Measurements from ENCODE around the gene GYPC.

Gene GYPC

DNA sequence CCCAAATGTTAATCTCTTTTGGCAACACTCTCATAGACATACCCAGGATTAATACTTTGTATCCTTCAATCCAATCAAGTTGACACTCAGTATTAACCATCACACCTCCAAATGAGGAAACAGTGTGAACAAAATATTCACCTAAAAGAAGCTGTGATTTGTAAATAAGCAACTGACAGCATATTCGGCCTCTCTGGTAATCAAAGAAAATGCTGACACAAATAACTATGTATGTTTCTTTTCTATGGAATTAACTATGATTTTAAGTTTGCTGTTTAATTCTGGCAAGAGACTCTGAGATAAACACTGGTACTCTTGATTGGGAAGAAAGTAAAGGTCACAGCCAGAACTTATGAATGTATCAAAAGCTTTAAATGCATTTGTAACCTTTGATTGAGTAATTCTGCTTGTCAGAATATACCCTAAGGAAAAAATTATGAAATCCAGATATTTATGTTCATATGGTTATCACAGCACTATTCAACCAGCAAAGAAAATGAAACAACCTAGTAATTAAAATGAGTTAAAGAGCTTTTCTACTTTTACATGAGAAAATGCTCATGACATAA, 3.6 kb upstream of the GYPC start:
- no peak for DNase-seq

DNA sequence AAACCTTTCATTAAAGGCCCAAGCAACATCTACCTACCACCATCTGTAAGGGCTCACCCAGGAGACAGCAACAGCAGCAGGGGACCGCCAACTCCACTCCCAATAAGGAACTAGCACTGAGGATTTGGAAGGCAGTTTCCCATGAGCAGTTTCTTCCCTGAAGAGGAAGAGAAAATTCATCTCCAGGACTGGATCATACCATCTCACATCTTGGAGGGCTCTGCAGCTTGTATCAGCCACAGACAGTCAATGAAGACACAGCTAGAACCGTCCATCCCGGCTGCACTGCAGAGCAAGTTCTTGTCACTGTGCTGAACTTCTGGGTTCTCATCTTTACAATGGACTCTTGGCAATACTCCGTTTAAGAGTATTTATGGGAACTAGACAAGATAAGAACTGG, 2.8 kb upstream of the GYPC start:
- DNase-seq, result no peak

DNA sequence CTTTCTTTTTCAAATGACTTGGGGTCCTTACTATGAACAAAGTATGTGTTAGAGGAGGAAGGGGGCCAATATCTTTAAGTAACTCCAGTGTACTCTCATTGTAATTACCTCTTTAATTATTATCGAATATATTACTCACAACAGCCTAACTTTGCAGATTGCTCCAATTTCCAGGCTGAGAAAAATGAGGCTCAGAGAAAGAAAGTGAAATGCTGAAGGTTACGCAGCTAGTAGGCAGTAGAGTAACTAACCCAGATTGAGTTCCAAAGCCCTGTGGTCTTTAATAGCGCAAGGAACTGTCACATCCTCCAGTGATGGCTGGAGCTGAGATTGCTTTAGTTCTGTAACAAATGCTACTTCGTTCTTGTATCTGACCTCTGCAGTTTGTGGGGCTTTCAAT, 2.2 kb upstream of the GYPC start:
- no peak for DNase-seq

DNA sequence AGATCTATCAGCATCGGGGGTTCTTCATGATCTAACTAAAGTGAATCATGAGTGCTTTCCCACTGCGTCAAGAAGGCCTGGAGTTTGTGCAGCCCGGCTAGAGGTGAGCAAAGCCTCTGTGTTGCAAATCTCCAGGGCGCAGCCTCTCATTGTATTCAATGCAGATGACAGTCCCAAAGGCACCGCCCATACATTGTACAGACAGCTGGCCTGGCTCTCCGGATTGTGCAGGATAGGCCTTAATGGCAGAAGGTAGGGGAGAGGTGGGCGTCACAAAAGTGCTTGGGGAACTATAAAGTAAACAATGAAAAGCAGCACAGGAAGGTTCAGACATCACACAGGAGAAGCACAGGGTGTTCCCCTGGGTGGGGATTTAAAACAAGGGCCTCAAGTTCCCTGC, 907 bp upstream of the GYPC start:
- no peak for DNase-seq

DNA sequence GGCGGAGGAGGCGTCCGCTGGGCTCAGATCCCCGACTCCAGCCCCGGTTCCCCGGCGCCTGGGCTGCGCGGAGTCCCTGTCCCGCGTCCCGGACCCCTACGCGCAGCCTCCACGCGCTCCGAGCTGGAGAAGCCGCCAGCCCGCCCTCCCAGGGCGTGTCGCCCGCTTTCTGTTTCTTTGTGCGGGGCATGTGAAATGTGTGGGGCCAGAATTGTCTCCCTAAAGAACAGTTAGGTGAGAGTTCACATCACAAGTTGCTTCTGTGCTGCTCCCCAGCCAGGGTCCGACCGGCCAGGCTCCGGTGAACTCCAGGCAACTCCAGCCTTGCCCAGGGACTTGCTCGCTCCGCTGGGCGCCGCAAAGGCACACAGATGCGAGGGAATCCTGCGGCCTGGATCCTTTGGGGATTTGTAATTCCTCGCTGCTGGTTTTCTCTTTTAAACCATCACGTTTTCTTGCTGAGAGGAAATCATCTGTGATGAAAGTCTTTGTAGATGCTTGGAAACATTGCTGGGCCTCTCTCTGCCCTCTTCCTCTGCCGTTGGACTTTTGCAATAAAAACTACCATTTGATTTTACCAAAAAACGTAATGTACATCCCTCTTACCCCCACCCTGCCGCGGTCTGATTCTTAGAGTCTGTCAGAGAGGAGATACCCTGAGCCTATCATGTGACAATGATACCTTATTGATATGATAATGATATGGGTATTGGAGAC, 631 bp downstream of the GYPC start:
- no peak for DNase-seq

DNA sequence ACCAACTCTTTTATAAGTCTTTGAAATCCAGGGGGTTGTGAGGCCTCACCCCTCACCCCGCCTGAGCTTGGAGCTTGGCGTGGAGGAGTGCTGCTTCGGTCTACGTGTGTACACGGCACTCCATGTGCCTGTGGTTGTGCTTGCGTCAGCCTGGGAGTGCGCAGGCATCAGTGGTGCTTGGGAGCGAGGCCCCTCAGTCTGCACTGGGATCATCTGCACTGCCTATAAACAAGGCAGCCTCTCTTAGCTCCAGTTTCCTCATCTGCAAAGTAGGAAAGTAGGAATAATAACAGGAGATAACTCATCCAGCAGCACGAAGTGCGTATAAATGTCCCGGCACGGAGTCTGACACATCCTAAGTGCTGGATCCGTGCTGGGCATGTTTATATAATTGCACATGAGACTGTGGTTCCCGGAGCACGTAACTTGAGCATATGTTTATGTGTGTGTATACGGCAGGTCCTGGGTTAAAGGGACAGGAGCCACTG, 1.2 kb downstream of the GYPC start:
- peak; percentile 62 for DNase-seq

DNA sequence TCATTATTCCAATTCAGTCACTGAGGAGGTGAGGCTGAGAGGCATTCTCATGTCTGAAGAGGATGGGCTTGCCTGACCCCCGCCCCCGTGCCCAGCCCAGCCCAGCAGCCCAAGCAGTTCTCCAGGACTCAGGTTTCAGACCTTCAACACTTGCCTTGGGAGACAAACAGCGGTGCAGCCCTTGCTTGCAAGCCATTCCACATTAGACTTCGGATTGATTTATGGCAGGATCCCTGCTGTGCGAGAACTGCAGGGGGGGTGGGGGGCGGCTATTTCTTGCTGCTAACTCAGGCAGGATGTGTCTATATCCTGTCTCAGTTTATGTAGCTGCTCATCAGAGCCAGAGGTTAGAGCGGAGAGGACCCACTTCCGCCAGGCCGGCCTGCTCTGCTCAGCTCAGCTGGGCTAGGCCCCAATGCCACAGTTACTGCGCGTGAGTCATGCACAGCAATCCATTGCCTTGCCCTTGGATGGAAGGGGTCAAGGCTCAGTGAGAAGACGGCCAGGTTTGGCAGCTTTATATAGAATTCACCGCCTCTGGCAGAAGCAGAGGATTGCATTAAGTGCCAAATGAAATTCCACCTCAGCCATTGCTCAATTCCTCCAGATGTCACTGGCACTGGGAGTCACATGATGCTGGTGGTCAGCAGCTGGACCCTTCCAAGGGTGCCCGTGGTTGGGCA, 1.8 kb downstream of the GYPC start:
- DNase-seq, result peak; percentile 80

DNA sequence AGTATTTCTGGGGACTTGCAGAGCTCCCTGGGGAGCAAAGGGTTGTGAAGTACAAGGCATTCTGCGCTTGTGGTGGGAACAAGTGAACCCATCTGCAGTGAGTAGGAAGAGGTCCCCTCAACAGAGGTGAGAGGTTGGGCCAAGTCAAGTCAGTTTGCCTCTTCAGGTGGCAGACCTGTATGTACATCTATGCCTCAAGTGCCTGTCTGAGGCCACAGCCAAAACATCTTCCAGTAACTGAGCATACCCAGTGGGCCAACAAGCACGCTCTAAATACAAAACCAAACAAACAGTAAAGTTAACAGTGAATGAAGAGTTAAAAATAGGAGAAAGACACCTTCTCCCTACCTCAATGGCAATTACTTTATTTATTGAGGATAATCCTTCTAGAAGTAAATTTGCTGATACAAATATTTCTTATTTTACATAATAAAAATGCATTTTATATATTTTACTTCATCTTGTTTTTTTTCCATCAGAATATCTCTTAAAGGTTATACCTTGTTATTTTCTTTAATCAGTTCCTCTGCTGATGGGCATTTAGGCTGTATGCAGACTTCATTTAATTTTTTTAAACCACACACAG, 2.5 kb downstream of the GYPC start:
- DNase-seq, result no peak

DNA sequence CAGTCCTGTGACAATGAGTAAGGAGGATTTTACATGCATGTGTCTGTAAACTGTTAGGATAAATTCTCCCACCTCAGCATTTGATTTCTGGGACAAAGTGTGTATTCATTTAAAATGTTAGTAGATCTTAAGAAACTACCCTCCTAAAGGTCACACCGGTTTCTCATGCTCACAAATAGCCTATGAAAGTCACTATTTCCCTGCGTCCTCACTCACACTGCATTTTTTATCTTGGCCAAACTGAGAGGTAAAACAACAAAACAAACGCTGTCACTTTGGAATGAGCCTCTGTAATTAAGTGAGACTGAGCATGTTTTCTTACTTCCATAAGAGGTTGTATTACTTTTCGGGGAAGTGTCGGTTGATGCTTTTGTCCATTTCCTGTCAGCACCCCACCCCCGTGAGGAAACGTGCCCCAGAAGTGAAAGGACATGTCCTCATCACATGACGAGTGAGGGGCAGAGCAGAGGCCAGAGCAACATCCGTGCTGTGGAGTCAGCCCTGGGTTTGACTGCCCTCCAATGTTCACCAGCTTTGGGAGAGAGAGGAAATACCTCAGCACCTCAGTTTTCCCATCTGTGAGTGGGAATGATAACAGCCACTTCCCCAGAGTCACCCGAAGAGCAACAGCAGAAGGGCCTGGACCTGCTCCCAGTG, 3.1 kb downstream of the GYPC start:
- DNase-seq, result no peak

DNA sequence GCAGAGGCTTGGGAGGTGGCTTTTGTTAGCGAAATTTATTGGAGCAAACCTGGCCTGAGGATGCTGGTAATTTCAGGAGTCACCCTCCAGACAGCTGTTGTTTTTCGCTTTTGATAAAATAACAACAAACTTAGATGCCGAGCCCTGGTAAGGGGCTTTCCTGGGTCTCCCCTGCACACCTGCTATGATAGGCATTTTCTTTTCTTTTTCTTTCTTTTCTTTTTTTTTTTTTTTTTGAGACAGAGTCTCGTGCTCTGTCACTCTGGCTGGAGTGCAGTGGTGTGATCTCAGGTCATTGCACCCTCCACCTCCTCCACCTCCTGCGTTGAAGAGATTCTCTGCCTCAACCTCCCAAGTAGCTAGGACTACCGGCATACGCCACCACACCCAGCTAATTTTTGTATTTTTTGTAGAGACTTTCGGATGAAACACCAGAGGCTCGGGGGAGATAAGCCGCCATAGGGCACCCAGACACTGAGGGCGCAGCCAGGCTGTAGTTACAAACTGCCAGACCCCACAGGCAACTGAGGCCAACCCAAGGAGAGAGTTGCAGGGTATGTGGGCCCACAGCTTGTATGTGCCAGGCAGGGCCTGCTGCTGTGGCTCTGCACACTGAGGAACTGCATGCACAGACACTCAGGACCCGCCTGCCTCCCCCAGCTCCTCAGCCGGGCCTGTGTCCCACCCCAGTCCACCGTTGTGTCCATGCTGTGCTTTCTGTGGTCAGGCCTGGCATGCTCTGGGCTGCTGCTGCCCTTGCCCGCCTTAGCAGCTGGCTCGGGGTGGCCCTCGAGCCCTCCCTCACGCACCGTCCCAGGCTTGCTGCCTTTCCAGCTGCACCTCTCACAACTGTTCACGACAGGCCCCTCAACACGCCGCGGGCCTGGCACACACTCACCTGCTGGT, 3.9 kb downstream of the GYPC start:
- no peak for DNase-seq

DNA sequence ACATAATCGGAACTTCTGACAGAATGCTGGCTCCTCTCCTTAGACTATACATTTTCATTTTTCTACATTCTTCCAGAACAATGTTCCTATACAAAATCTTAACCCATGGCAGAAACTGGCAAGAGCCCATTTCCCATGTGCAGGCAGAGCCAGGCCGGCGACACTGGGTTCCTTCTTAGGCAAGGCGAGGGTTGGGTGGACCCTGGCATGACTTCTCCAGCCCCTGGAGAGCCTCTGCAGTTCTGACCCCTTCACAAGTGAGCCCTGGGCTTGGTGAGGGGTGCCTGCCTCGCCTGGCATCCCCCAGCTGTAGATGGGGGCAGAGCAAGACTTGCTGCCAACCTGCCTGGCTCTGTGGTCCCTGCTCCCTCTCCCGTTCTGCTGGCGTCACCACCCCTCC, 5.0 kb downstream of the GYPC start:
- no peak for DNase-seq

DNA sequence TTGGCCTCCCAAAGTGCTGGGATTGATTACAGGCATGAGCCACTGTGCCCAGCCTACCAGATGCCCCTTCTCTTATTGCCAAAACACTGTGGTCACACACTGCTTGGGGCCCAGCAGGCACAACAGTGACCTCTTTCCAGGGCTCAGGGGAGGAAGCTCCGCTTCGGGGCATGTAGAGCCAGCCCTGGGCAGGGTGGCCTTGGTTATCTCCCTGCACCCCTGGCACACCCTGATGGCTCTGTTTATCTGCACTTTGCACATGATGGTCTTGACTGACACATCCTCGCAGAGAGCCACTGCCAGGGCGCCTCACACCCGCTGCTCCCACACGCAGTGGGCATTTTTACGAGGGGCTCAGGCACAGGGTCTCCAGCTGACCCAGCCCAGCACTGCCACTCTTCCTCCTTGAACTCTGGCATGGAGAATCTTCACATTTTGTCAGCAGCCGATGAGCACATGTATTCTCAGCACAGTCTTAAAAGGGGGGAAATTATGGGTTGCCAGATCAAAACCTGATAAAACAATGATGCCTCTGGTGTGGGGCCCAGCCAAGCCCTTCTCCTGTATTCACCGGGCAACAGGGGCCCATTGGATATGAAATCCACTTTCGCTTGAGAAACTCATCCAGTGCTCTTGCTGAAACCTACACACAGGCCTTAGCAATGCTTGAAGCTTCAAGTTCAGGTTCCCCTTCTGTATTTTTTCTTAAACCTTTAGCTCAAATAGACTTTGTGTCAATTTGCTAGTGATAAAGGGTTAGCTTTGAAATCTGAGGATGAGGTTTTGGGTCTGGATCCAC, 5.9 kb downstream of the GYPC start:
- DNase-seq, result no peak

DNA sequence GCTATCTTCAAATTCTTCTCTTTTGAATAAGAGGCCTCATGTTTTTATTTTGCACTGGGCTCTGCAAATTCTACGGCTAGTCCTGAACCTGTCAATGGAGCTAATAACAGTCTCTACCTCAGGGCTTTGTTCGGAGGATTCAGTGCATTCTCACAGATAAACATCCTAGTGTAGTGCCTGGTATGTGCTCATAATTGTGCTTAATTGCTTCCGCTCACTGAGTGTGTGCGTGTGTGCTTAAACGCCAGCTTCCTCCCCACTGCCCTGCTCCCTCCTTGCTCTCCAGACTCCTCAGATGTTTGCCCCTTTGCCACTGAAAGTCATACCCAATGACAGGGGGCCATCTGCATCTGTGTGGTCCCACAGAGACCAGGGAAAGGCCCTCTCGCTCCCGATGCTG, 6.7 kb downstream of the GYPC start:
- DNase-seq, result no peak

DNA sequence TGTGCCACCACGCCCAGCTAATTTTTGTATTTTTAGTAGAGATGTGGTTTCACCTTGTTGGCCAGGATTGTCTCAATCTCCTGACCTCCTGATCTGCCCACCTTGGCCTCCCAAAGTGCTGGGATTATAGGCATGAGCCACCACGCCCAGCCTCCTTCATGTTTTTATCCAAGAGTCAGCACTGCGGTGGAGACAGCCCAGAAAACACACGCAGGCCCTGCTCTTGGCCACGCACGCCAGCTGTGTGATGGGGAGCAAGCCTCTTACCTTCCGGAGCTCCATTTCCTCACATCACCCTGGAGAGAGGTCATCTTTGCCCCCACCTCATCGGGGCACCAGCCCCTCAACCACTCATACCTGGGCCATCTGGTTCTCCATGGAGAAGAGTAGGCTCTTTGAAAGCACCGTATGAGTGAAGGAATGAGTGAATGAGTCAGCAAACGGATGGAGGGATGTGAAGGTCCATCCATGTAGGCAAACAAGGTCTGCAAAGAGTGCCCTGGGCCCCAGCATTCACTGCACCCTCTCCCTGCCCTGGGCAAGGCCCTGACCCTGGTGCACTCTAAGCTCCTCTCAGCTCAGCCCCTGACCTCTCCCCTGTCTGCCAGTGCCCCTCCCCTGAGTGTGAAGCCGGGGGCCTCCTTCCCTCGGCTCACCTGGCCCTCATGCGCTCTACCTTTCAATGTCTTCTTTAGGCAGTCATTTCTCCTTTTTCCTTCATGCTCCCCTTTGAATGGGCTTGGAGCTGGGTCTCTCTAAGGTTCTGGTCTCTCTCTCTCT, 7.4 kb downstream of the GYPC start:
- no peak for DNase-seq

DNA sequence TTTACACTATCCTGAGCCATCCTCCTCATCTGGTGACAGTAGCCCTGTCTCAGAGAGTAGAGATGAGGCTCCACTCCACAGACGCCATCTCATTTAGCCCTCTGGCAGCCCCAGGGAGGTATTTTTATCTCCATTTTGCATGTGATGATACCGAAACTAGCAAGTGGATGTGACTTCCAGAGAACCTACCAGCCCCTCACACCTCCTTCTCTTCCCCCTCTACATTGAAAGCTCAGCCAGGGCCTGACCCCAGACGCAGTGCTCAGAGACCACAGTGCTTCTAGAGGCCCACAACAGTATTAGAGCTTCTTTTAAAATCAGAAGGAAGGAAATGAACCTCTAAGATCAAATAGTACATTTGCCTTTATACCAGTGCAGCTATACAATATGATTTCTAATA, 8.3 kb downstream of the GYPC start:
- no peak for DNase-seq

DNA sequence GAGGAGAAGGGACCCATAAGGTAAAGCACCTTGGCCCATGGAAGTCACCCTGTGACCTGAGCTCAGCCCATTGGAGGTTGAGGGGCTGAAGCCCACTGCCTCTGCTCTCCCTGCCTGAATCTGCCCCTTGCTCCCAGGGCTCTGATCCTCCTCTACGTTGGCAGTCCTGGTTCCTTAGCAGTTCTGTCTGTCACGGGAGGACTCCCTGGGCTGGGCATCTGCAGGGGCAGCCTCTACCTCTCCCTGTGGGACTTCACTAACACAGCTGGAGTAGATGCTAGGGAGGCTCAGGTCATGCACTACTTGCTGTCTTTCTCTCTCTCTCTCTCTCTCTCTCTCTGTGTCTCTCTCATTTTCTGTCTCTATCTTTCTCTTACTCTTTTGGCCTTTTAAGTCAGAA, 8.7 kb downstream of the GYPC start:
- DNase-seq, result no peak

DNA sequence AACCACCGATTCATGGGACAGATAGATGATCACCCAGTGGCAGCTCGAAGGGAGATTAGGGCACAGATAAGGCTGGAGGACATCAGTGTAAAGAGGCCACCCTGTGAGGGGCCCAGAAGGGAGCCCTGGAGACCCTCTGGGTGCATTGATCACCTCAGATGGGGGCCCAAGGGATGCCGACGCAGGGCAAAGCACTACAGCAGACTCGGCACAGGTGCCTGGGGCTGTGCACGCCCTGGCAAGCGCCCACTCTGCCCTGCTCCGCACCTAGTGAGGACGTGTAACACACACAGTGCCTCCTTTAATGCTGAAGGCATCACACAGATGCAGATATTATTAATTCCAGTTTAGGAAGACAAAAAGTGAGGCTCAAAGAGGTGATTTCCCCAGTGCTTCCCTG, 9.5 kb downstream of the GYPC start:
- DNase-seq, result no peak

DNA sequence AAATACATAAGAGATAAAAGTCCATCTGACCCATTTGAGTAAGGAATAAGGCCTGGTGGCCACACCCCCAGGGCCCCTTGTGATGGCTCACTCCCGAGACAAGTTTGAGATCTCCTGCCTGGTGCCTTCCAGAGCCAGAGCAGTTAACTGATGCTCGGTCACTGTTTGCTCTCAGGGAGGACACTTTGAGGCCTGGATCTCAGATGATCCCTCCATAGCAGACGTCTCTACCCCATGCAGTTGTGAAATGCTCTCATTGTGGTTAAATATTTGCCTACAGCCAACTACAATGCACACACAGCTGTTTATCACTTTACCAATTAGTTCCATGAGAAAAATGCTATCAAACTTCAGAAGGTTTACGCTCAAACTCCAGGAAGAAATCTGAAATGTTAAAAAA, 12.3 kb downstream of the GYPC start:
- DNase-seq, result no peak

DNA sequence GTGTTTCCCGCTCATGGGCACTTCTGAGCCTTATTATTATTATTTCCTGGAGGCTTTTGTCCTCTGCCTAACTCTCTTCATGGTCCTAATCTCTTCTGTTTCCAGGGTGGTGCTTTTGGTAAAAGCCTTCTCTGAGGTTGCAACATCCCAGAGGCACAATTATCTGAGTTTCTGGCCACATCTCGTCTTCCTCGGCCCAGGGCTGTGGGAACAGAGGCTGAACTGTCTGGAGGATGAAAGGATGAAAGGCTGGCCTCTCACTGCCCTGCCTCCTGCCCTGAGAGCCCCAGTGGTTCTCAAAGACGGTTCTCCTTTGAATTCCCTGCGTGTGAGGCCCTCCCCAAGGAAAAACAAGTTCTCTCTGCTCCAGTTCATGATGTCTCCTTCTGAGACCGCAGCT, 13.8 kb downstream of the GYPC start:
- DNase-seq, result no peak

DNA sequence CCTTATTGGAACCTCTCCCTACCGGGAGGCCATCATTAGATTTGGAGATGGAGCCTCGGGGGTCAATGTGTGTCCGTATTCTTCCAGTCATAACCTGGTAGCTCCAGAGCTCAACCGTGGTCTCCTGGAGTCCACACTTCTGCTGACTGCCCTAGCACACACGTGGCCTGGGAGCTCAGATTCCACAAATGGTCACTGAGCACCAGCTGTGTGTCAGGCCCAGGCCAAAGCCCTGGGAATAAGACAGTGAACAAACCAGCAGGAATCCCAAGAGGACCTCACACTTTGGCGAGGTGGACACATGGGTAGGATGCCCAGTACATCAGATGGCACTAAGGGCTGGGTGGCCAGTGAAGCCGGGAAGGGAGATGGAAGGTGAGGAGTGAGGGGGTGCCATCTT, 15.5 kb downstream of the GYPC start:
- DNase-seq, result no peak

All from kidney glomerular epithelial cell (primary cell).